GM21526 (cell line): ENCODE results near the gene GCLM.
"Not testable (repeated sequence)": the region's sequence is repeated elsewhere in the genome, so short reads cannot be mapped to it uniquely, and the experiment has no call there.

Experiments
- ATAC-seq: cut with Tn5 transposase; IDR thresholded peaks from one replicate; pipeline ENCODE4 v1.9.1; 2021; ENCODE audit warnings: moderate library complexity; ENCODE audit not compliant: unreplicated experiment, low FRiP score

Gene GCLM, protein sequence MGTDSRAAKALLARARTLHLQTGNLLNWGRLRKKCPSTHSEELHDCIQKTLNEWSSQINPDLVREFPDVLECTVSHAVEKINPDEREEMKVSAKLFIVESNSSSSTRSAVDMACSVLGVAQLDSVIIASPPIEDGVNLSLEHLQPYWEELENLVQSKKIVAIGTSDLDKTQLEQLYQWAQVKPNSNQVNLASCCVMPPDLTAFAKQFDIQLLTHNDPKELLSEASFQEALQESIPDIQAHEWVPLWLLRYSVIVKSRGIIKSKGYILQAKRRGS

DNA sequence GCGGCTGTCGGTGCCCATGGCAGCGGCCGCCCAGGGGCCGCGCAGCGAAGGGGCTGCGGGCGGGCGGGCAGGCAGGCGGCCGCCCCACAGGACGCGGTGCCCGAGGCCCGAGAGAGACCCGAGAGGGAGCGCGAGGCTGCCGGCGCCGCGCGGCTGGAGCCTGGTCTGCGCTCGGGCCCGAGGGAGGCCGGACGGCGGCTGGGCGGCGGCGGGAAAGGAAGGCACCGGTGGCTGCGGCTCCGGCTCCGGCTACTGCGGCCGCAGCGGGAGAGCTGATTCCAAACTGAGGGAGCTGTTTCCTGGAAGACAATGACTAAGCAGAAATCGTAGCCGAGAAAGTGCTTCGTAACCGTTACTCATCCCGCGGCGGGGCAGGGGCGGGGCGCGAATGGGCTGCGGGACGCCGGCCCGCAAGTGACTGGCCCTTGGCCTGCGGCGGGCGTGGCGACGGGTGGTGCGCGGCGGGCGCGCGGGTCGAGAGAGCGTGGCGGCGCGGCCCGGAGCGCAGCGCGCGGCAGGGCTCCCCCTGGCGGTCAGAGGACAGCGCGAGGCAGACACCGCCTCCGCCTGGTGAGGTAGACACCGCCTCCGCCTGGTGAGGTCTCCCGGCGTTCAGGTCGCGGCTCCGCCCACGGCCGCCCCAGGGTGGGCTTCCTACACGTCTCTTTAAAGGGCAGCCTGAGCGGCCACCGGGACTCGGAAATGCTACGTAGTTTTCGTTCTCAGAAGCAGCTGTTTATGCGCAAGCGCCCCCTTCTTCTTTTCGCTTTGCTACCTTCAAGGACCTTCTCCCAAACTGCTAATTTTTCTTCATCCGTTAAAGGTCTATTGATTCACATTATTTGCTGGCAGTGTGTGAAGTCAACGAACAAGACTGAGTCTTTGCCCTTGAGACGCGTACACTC, at the start of gene GCLM:
GCLM (minus strand) TSS at position 285 of the 905 bp plus-strand sequence; CDS start at position 18, 267 bp downstream.
- peak; percentile 94 for ATAC-seq

DNA sequence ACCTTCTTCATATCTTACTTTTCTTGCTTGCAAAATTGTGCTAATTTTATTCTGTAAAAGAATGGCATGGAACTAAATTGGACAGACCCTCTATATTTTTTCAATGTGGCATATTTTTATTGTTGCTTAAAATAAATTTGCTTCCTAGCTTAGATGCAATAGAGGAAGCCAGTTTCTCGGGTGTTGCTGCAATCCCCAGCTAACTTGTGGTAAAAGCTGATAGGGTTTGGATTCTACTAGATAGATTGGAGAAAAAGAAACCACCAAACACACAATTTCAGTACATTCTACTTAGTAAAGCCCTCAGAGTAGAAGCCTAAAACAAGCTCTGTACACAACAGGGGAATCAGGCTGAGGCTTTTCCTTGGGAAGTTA, 49.5 kb upstream of the GCLM start:
- ATAC-seq = no peak

DNA sequence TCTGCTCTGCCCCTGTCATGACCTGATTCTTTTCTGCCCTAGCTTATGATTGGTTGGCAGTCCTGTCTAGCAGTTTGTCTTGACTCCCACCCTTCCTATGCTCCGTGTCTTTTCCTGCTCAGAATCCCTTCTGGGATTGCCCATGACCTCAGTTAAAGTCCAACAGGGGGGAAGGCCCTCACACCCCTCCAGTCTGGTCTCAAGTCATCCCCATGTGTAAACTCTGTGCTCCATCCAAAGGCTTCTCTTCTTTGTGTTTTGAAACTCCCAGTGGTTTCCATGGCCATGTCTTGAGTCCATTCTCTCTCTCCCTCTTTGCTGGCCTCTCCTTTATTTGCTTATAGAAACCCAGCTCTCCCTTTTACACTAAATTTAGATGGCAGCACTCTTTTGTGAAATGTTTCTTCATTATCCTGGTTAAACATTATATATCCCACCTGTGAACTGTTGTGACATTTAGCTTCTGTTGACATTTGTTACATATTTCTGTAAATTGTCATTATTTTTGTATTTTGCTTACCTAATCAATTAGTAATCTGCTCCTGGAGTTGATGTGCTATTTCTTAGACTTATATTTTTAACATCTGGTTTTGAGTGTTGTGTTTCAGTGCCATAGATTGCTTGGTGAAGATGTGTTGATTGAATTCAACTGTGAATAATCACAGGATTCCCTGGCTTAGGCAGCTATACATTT, 48.9 kb upstream of the GCLM start:
- ATAC-seq = no peak

DNA sequence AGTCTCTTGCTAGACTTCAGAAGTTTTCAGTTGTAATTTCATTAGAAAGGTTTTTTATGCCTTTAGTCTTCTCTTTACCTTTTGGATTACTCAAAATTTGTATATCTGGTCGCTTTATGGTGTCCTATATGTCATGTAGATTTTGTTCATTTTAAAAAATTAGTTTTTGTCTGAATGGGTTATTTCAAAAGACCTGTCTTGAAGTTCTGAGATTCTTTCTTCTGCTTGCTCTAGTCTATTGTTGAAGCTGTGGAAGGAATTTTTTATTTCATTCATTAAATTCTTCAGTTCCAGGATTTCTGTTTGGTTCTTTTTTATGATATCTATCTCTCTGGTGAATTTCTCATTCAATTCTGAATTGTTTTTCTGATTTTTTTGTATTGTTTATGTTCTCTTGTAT, 46.5 kb upstream of the GCLM start:
- no peak for ATAC-seq

DNA sequence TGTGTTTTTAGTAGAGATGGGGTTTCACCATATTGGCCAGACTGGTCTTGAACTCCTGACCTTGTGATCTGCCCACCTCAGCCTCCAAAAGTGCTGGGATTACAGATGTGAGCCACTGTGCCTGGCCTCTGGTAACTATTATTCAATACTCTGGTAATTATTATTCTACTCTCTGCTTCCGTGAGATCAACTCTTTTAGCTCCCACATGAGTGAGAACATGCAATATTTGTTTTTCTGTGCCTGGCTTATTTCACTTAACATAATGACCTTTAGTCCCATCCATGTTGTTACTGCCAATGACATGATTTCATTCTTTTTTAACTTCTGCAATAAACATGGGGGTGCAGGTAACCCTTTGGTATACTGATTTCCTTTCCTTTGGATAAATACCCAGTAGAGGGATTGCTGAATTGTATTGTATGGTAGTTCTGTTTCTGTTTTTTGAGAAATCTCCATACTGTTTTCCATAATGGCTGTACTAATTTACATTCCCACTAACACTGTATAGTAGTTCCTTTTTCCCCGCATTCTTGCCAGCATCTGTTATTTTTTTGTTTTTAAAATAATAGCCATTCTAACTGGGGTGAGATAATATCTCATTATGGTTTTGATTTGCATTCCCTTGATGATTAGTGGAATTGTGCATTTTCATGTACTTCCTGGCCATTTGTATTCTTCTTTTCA, 37.9 kb upstream of the GCLM start:
- ATAC-seq = not testable (repeated sequence)

DNA sequence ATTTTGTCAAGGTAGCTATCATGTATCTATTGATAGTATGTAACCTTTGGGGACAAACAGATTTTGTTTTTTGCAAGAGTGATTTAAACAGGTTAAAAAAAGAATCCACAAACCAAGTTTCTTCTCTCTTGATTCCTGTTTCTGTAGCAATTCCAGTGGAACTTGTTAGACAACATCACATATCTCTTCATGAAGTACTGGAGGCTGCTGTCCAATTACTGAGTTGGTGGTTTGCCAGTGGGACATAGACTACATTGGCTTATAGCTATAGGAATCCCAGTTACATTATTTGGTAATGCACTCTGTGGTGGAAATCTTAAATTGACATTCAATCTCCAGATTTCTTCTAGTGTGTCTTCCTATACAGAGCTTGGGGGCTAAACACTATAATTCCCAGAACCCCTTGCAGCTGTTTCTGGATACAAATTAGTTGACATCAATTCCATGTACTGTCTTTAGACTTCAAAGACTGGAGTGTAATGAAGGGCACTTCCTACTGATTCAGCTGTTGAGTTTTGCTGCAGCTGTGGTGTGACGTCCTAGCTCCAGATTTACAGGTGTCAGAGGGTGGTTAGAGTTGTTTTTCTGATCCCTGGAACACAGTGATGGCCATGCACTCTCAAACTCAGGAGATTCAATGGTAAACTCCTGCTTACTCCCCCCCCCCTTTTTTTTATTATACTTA, 29.4 kb upstream of the GCLM start:
- no peak for ATAC-seq

DNA sequence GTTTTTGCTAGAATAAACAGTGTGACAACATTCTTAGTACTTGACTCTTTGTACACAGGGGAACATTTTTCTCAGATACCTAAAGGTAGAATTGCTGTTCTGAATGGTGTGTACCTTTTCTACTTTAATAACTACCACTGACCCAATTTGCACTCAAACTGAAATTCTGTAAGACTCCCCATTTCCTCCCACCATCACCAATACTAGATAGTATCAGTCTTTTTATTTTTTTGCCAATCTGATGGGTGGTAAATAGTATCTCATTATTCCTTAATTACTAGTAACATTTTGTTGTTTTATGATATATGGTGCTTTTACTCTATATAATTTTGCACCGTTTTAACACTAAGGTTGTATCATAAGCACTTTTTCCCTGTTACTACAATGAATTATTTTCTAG, 28.8 kb upstream of the GCLM start:
- ATAC-seq = no peak

DNA sequence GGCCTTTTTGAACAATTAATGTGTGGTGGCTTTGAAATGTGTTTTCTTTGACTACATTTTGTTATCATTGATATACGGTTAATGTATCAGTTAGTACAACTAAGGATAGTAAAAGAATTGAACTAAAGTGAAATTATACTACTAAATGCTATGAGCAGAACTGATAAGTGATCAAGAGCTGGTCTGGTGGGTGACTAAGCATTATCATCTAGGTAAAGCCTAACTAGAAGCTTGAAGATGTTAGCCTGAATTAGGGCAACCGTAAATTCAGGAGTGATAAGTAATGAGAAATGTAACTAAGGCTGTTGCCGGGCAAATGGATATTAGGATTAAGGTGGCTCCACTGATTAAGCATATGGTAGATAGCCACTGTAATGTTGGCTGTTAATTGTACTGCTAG, 16.0 kb upstream of the GCLM start:
- no peak for ATAC-seq

DNA sequence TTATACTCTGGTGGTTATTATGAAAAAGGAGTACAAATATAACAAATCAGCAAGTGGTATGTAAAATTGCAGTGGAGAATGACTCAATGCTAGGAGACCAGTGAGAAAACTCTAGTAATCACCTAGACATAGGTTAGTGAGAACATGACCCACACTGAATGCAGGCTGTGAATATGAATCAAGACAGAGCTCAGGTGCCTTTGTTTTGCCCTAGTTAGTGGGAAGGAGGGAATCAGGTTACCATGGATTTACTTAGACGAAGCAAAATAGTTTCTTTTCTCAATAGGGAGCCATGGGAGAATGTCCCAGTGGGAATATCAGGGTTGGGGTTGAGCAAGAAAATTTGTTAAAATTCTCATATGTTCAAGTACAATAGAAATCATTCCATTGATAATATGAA, 10.6 kb upstream of the GCLM start:
- ATAC-seq = no peak

DNA sequence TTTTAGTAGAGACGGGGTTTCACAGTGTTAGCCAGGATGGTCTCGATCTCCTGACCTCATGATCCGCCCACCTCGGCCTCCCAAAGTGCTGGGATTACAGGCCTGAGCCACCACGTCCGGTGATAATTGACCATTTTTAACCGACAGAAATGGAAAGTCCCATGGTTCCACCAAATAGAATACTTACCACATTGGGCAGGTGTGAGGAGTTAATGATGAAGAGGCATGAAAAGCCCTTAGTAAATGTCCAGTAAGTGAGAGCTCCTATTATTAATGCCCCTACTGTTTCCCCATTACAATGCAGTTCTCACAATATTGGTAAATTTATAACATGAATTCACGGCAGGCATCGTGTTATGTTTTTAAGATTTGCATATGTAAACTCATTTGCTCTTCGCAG, 8.1 kb upstream of the GCLM start:
- ATAC-seq = no peak

DNA sequence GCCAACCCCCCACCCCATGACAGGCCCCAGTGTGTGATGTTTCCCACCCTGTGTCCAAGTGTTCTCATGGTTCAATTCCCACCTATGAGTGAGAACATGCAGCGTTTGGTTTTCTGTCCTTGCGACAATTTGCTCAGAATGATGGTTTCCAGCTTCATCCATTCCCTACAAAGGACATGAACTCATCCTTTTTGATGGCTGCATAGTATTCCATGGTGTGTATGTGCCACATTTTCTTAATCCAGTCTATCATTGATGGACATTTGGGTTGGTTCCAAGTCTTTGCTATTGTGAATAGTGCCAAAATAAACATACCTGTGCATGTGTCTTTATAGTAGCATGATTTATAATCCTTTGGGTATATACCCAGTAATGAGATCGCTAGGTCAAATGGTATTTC, 1.6 kb upstream of the GCLM start:
- ATAC-seq = not testable (repeated sequence)

DNA sequence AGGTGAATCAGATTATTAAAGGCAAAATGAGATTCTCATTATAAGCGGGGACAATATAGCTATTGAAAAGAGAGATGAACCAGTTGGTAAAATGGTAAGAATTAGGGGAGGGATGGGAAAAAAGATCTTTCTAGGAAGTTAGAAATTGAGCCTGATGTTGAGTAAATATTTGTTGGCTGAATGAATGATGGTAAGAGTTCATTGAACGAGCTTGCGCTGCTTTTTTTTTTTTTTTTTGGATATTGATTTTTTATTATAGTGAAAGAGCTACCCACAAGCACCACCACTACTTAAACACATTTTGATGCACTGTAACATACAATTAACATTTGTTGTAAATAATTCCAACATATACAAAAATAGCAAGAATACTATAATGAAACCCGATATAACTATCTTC, 1.1 kb upstream of the GCLM start:
- ATAC-seq = no peak

DNA sequence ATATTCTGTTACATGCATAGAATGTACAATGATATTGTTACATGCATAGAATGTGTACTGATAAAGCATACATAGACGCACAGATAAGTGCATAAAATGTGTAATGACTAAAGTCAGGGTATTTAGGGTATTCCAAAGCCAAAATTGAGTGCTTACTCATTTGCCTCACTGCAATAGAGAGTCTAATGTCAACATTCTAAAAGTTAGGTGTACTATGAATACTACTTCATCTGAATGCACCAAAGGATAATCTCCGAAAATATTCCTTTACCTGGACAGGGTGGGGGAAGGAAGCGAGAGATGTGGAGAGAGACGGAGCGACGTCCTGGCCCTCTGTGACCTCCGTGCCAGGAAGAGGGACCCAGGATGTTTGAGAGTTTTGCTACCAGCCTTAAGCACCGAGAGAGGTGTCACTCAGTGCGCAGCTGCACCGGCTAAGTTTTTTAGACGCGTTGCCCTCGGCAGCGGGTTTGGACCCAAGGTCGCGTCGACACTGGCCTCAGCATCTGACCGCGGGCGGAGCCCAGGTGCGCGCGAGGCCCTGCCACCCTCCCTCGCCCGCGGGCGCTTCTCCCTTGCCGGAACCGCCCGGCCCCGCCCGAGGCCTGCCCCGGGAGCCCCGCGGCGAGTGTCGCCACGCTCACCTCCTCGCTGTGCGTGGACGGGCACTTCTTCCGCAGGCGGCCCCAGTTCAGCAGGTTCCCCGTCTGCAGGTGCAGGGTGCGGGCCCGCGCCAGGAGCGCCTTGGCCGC, 660 bp downstream of the GCLM start:
- ATAC-seq = peak; percentile 41

DNA sequence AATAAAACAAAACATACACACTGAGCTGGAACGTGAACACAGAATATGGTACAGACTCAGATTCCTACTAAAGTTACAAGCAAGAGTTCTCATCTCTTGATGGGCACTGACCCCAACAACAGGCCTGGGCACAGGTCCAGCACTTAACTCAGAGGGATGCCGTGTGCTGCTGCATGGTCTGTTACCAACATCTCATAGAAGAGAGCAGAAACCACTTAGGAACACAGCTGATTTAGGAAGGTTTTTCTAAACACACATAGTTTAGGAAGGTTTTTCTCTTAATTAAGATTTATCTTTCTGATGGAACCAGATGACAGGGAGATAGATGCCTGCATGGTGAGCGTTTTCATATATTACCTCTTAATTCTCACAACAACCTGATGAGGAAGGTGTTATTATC, 1.5 kb downstream of the GCLM start:
- ATAC-seq = no peak

DNA sequence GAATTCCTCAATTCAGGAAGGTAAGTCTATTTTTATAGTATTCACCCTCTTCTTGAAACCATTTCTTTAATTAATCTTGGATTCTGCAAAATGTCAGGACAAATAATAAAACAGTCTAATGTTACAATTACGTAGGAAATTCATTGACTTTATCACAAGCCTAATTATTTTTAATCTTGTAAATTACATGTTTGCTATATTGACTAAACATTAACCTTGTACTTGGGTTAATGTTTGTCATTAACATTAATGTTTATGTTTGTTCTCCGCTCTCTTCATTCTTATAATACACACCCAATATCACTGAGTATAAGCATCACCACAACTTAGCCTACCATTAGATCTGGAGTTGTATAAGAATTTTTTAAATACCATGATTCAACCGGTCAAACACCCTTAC, 2.8 kb downstream of the GCLM start:
- no peak for ATAC-seq

DNA sequence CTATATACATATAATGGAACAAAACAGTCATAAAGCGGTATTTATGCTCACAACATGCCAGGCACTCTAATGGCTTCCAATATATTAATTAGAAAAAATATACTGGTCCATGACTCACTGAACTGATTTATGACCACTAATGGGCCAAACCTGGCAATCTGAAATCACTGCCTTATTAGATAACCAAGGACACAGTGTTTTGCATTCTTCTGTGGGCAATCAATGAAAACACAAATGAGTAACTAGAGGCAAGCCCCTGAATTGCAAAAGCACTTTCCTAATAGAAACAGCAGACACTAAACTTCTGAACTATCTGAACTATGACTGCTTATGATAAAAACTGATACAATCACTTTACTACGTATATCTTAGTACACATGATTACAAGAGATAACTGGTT, 3.5 kb downstream of the GCLM start:
- no peak for ATAC-seq

DNA sequence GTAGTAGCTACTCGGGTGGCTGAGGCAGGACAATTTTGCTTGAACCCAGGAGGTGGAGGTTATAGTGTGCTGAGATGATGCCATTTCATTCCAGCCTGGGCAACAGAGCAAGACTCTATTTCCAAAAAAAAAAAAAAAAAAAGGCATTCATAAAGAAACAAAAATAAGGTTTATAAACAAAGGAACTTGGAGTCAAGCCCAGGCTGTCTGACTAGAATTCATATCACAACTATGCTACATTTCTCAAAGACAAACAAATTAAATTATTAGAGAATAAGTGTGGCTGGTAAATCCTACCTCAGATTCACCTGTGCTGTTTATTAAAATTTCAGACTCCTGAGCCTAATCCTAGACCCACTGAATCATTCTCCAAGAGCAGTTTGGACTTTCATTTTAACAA, 4.2 kb downstream of the GCLM start:
- ATAC-seq = no peak

DNA sequence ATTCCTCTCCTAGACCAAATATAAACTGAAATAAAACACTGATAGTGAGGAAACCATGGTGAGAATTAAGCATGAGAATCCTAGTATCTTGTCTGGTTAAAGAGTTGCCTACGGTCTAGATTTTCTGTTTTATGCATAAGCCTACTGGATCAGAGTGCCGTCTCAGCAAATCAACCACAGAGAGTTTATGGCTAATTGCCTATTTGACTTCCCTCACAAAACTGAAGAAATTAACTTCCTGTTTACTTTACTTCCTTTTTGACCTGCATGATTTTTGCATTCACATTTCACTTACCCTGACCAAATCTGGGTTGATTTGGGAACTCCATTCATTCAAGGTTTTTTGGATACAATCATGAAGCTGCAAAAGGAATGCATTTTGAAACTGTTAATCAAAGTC, 5.0 kb downstream of the GCLM start:
- no peak for ATAC-seq

DNA sequence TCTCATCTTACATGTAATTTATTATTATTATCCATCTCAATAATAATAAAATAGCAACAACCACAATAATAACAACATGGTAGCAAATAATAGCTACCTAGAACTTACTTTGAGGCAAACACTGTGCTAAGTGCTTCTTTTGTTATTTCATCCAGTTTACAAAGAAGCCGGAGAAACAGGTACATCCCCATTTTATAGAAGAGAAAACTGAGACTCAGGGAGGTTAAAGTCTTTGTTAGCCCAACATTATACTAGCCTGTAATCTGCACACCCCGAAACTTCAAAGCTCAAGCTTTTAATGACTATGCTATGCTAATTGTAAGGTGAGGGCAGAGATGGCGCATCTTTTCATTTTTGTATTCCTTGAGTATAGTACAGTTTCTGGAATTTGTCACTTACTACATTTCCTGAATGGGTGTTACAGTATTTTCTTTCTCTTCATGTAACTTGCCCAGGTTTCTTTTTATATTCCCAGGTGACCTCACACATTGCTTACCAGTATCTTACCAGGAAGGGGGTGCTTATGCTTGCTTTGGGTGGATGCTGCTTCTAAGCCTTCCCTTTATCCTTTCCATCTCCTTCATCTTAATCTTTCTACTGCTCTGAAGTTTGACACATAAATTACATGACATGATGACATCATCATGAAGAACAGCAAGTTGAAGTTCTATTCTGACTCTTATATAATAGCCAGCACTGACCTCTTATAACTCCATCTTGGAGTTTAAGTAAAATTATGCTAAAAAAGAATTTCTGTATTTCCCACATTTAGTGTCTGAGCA, 8.3 kb downstream of the GCLM start:
- ATAC-seq = no peak
